Ascending aorta (tissue), 2 donors: ENCODE measurements around the gene CARD10. TPM values are rescaled to one million over a fixed set of nuclear protein-coding genes. Genes with fewer than 3 reads are reported as not detected.

ENCODE experiments used
- DNase-seq, 2 donors: peaks; one replicate each; pipeline ENCODE4 v3.0.0-alpha.2; 2019; ENCODE audit warnings: low spot score in 2 of 2
- H3K27ac ChIP-seq, 2 donors: fragments of 200-600 bp; sonication (generic); one replicate each; pipeline ENCODE4 v1.5.1; 2016 to 2017; ENCODE audit warnings: mild to moderate bottlenecking in 1 of 2
- H3K27me3 ChIP-seq: fragments of 200-600 bp; sonication (generic); one replicate; pipeline ENCODE4 v1.5.1; 2017
- H3K36me3 ChIP-seq, 2 donors: fragments of 200-600 bp; sonication (generic); one replicate each; pipeline ENCODE4 v1.5.1; 2016
- H3K4me1 ChIP-seq, 2 donors: fragments of 200-600 bp; sonication (generic); one replicate each; pipeline ENCODE4 v1.5.1; 2016 to 2017; ENCODE audit warnings: mild to moderate bottlenecking in 1 of 2
- H3K4me3 ChIP-seq, 2 donors: fragments of 200-600 bp; sonication (generic); one replicate each; pipeline ENCODE4 v1.5.1; 2016 to 2017; ENCODE audit warnings: mild to moderate bottlenecking in 1 of 2
- H3K9me3 ChIP-seq, 2 donors: fragments of 200-600 bp; sonication (generic); one replicate each; pipeline ENCODE4 v1.5.1; 2016
- CTCF ChIP-seq, 3 experiments: fragments of 200-600 bp in 2 of 3; fragments of 450-650 bp in 1 of 3; sonication (generic) in 2 of 3; IDR thresholded peaks; one replicate each; pipeline ENCODE4 v1.5.1; 2016 to 2019; ENCODE audit warnings: antibody characterized with exemption in 3 of 3, mild to moderate bottlenecking in 1 of 3, moderate library complexity in 1 of 3
- intact Hi-C: fragments of 100-400 bp; cut with DNase I; formaldehyde crosslinking; loops from one replicate; pipeline ENCODE4 v1.15.1; 2023
- total RNA-seq: library from RNA; depleted of rRNA; stranded (reverse); fragments of >200 nt; gene quantifications from one replicate; pipeline ENCODE4 v1.1.0, GENCODE V29; 2016

Gene CARD10
- total RNA-seq, 1 donor from 2014 or later, result 21.0 TPM

- Histone ChIP-seq H3K4me1 (peaks cover 2 to 5% of the 10 kb centered on the region in 2 donors), H3K4me3 (no peak overlapping the region), H3K9me3 (no peaks in the 10 kb centered on the region), H3K36me3 (no peaks in the 10 kb centered on the region), H3K27ac (no peak overlapping the region), H3K27me3 (peaks cover 3% of the 10 kb centered on the region)
- no peak for DNase-seq
- intact Hi-C loops, result no loop called here
- no peak for TF ChIP-seq CTCF (IDR thresholded peaks at IDR 0.05)
Observed at GRCh38 chr22:37520776-37521191, 1.6 kb upstream of the CARD10 start.

- Histone ChIP-seq H3K9me3 (no peaks in the 10 kb centered on the region), H3K27ac (no peak overlapping the region), H3K27me3 (peaks cover 3% of the 10 kb centered on the region), H3K4me1 (peaks cover 2 to 5% of the 10 kb centered on the region in 2 donors), H3K4me3 (peak overlapping the region; percentile 69 to 71), H3K36me3 (no peaks in the 10 kb centered on the region)
- TF ChIP-seq CTCF (IDR thresholded peaks at IDR 0.05), result no peak
- DNase-seq, result no peak
- intact Hi-C loops, result no loop called here
Observed at GRCh38 chr22:37518509-37519267, 527 bp downstream of the CARD10 start.

DNA sequence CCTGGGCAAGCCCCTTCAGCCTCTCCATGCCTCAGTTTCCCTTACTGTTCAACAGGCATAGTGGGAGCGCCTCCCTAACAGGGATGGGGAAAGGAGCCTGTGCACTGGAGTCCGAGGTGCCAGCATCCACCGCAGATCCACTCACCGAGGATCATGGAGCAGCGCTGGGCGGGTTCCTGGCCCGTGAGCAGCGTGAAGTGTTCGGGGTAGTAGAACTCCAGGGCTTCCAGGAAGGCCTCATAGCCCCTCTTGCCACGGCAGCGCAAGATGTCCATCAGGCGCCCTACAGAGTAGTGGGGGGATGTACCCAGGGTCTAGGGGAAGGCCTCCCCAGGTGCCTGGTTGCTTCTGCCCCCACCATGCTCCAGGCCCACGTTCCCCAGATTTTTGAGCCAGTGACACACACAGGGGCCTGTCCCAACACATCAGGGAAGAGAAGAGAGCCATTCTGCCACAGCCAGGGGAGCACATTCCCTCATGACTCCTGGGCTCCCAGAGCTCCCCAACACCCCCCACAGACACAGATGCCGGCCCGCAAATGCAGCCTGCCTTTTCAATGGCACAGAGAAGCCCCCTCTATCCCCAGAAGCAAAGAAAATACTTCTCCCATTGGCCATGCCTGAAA is 1.3 kb downstream of the CARD10 start:
- intact Hi-C loops, result no loop called here
- Histone ChIP-seq H3K27ac (no peak overlapping the region), H3K4me3 (peak overlapping the region in 1 of 2 donors; percentile 11), H3K4me1 (peaks cover 2 to 5% of the 10 kb centered on the region in 2 donors), H3K9me3 (no peaks in the 10 kb centered on the region), H3K36me3 (no peaks in the 10 kb centered on the region), H3K27me3 (peaks cover 3% of the 10 kb centered on the region)
- DNase-seq, result no peak
- TF ChIP-seq CTCF (IDR thresholded peaks at IDR 0.05), result no peak

DNA sequence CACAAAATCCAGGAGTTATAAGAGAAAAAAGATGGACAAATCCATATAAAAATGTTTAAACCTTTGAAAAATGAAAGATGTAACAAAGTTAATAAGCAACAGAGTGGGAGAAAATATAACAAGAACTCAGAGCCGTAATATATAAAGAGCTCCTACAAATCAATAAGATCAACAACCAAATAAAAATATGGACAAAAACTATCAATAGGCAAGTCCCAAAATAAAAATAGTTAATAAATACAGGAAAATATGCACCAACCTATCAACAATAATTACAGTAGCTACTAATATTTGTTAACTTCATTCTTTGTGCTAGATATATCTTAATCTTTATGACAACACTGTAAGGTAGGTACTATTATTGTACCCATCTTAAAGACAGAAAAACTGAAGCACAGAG is 2.8 kb downstream of the CARD10 start:
- Histone ChIP-seq H3K4me3 (no peak overlapping the region), H3K4me1 (peaks cover 2 to 5% of the 10 kb centered on the region in 2 donors), H3K27ac (no peak overlapping the region), H3K27me3 (peaks cover 3% of the 10 kb centered on the region), H3K9me3 (no peaks in the 10 kb centered on the region), H3K36me3 (no peaks in the 10 kb centered on the region)
- DNase-seq, result no peak
- TF ChIP-seq CTCF (IDR thresholded peaks at IDR 0.05), result no peak
- intact Hi-C loops, result no loop called here

DNA sequence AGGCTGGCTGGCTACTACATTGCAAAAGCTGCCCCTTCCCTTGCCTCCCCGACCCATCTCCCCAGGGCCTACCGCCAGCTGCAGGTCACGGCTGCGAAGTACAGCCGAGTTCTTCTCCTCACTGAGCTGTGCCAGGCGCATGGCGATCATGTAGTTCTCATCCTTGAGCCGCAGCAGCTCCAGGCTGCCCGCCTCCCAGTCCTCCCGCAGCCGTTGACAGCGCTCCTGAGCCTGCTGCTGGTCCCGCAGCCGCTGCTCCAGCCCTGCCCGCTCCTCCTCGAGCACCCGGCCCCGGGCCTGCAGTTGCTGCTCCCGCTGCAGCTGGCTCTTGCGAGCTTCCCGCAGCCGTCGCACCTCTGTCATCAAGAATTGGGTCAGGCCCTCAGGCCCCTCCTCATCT is 3.3 kb downstream of the CARD10 start:
- H3K36me3 ChIP-seq, result no peaks in the 10 kb centered on the region
- H3K27me3 ChIP-seq, result peaks cover 3% of the 10 kb centered on the region
- H3K9me3 ChIP-seq, result no peaks in the 10 kb centered on the region
- no peak for DNase-seq
- peaks cover 2 to 5% of the 10 kb centered on the region in 2 donors for H3K4me1 ChIP-seq
- intact Hi-C loops, result no loop called here
- TF ChIP-seq CTCF (IDR thresholded peaks at IDR 0.05), result no peak
- no peak overlapping the region for H3K27ac ChIP-seq
- no peak overlapping the region for H3K4me3 ChIP-seq
